Measurements from ENCODE around the gene OAF.

GRCh38 chr11:120245434-120245833 lies 34.6 kb downstream of the OAF start:
- TF ChIP-seq CTCF (conservative IDR thresholded peaks at IDR 0.05; ENCODE audit: low read depth in 2 of 2) (0 out of 4 replicates have a peak, but pooled peaks of 1 of the 2 experiments have one; percentile 6), REST (IDR thresholded peaks at IDR 0.05; ENCODE audit: unreplicated experiment) (no peak)

Measured in GM23338 (cell line).